MM.1S (cell line): ENCODE measurements around the gene GAPDHS.

Experiments
- DNase-seq: peaks from one replicate; pipeline ENCODE4 v3.0.0-alpha.2; 2015
- H2AFZ ChIP-seq: fragments of 300-600 bp; sonication (generic); 2 replicates; pipeline ENCODE4 v1.6.0; 2016; ENCODE audit warnings: antibody characterized with exemption, low read length
- H3F3A ChIP-seq: fragments of 300-600 bp; sonication (generic); 2 replicates; pipeline ENCODE4 v1.6.1; 2016; ENCODE audit warnings: mild to moderate bottlenecking, antibody characterized with exemption, low read length, moderate library complexity, mixed read lengths; ENCODE audit not compliant: insufficient read depth
- H3K27ac ChIP-seq: fragments of 300-600 bp; sonication (generic); 2 replicates; pipeline ENCODE4 v1.5.1; 2016; ENCODE audit warnings: mild to moderate bottlenecking, low read length
- H3K27me3 ChIP-seq: fragments of 300-600 bp; sonication (generic); replicated peaks from 2 replicates; pipeline ENCODE4 v1.6.0; 2016; ENCODE audit warnings: low read length; ENCODE audit not compliant: insufficient read depth
- H3K36me3 ChIP-seq: fragments of 300-600 bp; sonication (generic); replicated peaks from 2 replicates; pipeline ENCODE4 v1.6.1; 2016; ENCODE audit warnings: mild to moderate bottlenecking, low read length, mixed read lengths; ENCODE audit not compliant: insufficient read depth
- H3K4me1 ChIP-seq: fragments of 300-600 bp; sonication (generic); 2 replicates; pipeline ENCODE4 v1.6.1; 2016; ENCODE audit warnings: low read length, mixed read lengths
- H3K4me2 ChIP-seq: fragments of 300-600 bp; sonication (generic); 2 replicates; pipeline ENCODE4 v1.6.0; 2016; ENCODE audit warnings: low read depth, low read length
- H3K4me3 ChIP-seq: fragments of 300-600 bp; sonication (generic); 2 replicates; pipeline ENCODE4 v1.5.1; 2016; ENCODE audit warnings: low read length, mixed read lengths
- H3K79me2 ChIP-seq: fragments of 300-600 bp; sonication (generic); 2 replicates; pipeline ENCODE4 v1.6.1; 2016; ENCODE audit warnings: mixed run types, low read length, mixed read lengths
- H3K9ac ChIP-seq: fragments of 300-600 bp; sonication (generic); 2 replicates; pipeline ENCODE4 v1.6.1; 2016; ENCODE audit warnings: low read length, mixed read lengths
- H3K9me2 ChIP-seq: fragments of 300-600 bp; sonication (generic); replicated peaks from 2 replicates; pipeline ENCODE4 v1.6.1; 2016; ENCODE audit warnings: mild to moderate bottlenecking, low read length, mixed read lengths; ENCODE audit not compliant: insufficient read depth
- H3K9me3 ChIP-seq: fragments of 300-600 bp; sonication (generic); replicated peaks from 2 replicates; pipeline ENCODE4 v1.6.1; 2016; ENCODE audit warnings: mild to moderate bottlenecking, low read length, mixed read lengths; ENCODE audit not compliant: insufficient read depth
- H4K20me1 ChIP-seq: fragments of 300-600 bp; sonication (generic); 2 replicates; pipeline ENCODE4 v1.6.1; 2016; ENCODE audit warnings: mild to moderate bottlenecking, low read length, moderate library complexity, mixed read lengths; ENCODE audit not compliant: insufficient read depth
- CTCF ChIP-seq: fragments of 300-600 bp; sonication (generic); IDR thresholded peaks from 2 replicates; pipeline ENCODE4 v1.5.1; 2016; ENCODE audit warnings: antibody characterized with exemption, low read length, mixed read lengths
- EZH2 ChIP-seq: fragments of 300-600 bp; sonication (generic); optimal IDR thresholded peaks from 2 replicates; pipeline ENCODE3; 2017; ENCODE audit warnings: low read depth, mild to moderate bottlenecking, antibody characterized with exemption, low read length, mixed read lengths
- EZH2phosphoT487 ChIP-seq: fragments of 300-600 bp; sonication (generic); IDR thresholded peaks from 2 replicates; pipeline ENCODE4 v1.6.1; 2018; ENCODE audit warnings: antibody characterized with exemption, low read length

GAPDHS gene

GRCh38 chr19:35533201-35533821 is at the start of gene GAPDHS:
GAPDHS (plus strand) TSS chr19:35533456; CDS start chr19:35533528, 72 bp downstream.
- Histone ChIP-seq H3K36me3 (no peaks in the 10 kb centered on the region), H3K9me3 (no peaks in the 10 kb centered on the region), H3K27ac (no peak within 1 kb of the TSS), H3F3A (no peaks in the 10 kb centered on the region), H3K9me2 (no peaks in the 10 kb centered on the region), H4K20me1 (no peaks in the 10 kb centered on the region), H3K4me2 (no peak within 1 kb of the TSS), H3K4me1 (no peaks in the 10 kb centered on the region), H3K79me2 (no peaks in the 10 kb centered on the region), H2AFZ (no peak within 1 kb of the TSS), H3K27me3 (peaks cover 89% of the 10 kb centered on the region), H3K9ac (no peak within 1 kb of the TSS), H3K4me3 (no peak within 1 kb of the TSS)
- DNase-seq = no peak
- TF ChIP-seq EZH2phosphoT487 (no peak), CTCF (no peak), EZH2 (no peak)

GRCh38 chr19:35484252-35485036 is 48.8 kb upstream of the GAPDHS start:
- H3K79me2 ChIP-seq = no peaks in the 10 kb centered on the region
- H3K9ac ChIP-seq = no peak overlapping the region

GRCh38 chr19:35486268-35486708 is 47.0 kb upstream of the GAPDHS start:
- Histone ChIP-seq H4K20me1 (no peaks in the 10 kb centered on the region), H3K27ac (no peak overlapping the region), H3K79me2 (no peaks in the 10 kb centered on the region), H3K27me3 (peaks cover 78% of the 10 kb centered on the region), H3K4me3 (no peak overlapping the region), H3K9me3 (no peaks in the 10 kb centered on the region), H3K36me3 (no peaks in the 10 kb centered on the region), H2AFZ (no peak overlapping the region), H3K9me2 (no peaks in the 10 kb centered on the region), H3K4me2 (no peak overlapping the region), H3F3A (no peaks in the 10 kb centered on the region), H3K9ac (no peak overlapping the region), H3K4me1 (no peaks in the 10 kb centered on the region)
- no peak for DNase-seq
- TF ChIP-seq CTCF = no peak
- TF ChIP-seq EZH2 = no peak
- TF ChIP-seq EZH2phosphoT487 = no peak

More at GRCh38 chr19:35484252-35485036, 48.8 kb upstream of the GAPDHS start:
- H3K9me2 ChIP-seq = no peaks in the 10 kb centered on the region
- H4K20me1 ChIP-seq = no peaks in the 10 kb centered on the region
- H3K27me3 ChIP-seq = peaks cover 65% of the 10 kb centered on the region
- no peak for DNase-seq
- TF ChIP-seq EZH2 = no peak
- no peak for TF ChIP-seq EZH2phosphoT487
- no peak overlapping the region for H3K4me3 ChIP-seq
- no peak overlapping the region for H2AFZ ChIP-seq
- H3K9me3 ChIP-seq = no peaks in the 10 kb centered on the region
- H3K4me2 ChIP-seq = no peak overlapping the region
- no peaks in the 10 kb centered on the region for H3F3A ChIP-seq
- no peak overlapping the region for H3K27ac ChIP-seq
- no peaks in the 10 kb centered on the region for H3K4me1 ChIP-seq
- no peaks in the 10 kb centered on the region for H3K36me3 ChIP-seq
